Retinal pigment epithelial cell (primary cell): ENCODE results near the gene KICS2.

Experiments used
- DNase-seq: peaks from one replicate; pipeline ENCODE4 v3.0.0-alpha.2; 2010; ENCODE audit warnings: low read depth
- H3K4me3 ChIP-seq: 2 replicates; pipeline ENCODE4 v1.5.1; 2011; ENCODE audit warnings: mild to moderate bottlenecking, low read length, control low read depth, moderate library complexity
- CTCF ChIP-seq: conservative IDR thresholded peaks from 2 replicates; pipeline ENCODE4 v1.5.1; 2011; ENCODE audit warnings: low read depth, low read length, control low read depth, inconsistent platforms

Gene KICS2

DNA sequence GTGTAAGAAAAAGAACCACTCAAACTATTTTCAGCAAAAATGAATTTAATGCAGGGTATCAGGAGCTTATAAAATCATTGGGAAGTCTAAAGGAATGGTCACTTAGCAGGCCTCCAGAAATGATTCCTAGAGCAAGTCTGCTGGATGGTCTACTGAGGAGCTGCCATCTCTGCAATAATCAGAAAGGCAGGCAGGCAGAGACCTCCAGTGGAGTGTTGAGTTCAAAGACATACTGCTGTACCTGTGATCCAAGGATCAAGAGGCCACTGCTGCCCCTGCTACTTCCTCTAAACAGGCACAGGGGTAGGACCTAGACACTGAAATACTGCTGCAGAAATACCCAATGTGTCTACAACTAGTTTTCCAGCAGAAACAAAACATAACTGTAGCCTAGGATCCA is 14.5 kb upstream of the KICS2 start:
- no peak overlapping the region for H3K4me3 ChIP-seq
- no peak for TF ChIP-seq CTCF
- DNase-seq = no peak

GRCh38 chr12:64232196-64232595 is 10.1 kb upstream of the KICS2 start:
- no peak overlapping the region for H3K4me3 ChIP-seq
- DNase-seq = no peak
- no peak for TF ChIP-seq CTCF

DNA sequence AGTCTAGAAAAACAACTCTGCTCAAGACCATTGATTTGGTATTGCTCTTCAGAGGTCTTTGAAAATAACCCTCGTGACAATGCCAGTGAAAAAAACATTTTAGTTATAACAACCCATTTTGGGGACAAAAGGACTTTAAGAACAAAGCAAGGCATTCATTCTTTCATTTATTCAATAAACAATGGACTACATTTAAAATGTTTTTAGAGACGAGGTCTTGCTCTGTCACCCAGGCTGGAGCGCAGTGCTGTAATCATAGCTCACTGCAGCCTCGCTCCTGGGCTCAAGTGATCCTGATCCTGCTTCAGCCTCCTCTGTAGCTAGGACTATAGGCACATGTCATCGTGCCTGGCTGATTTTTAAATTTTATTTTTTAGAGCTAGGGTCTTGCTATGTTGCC is 7.7 kb upstream of the KICS2 start:
- no peak overlapping the region for H3K4me3 ChIP-seq
- DNase-seq = no peak
- no peak for TF ChIP-seq CTCF

GRCh38 chr12:64229240-64229639 is 7.1 kb upstream of the KICS2 start:
- no peak for TF ChIP-seq CTCF
- DNase-seq = no peak
- H3K4me3 ChIP-seq = no peak overlapping the region

DNA sequence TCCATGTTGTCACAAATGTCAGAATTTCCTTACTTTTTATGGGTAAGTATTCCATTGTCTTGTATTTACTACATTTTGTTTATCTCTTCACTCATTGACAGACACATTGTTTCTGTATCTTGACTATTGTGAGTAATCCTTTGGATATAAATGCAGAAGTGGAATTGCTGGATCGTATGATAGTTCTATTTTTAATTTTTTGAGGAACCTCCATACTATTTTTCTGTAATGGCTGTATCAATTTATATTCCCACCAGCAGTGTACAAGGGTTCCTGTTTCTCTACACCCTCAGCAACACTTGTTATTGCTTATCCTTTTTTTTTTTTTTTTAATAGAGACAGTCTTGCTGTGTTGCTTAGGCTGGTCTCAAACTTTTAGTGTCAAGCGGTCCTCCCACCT is 3.5 kb upstream of the KICS2 start:
- no peak for DNase-seq
- no peak overlapping the region for H3K4me3 ChIP-seq
- no peak for TF ChIP-seq CTCF

DNA sequence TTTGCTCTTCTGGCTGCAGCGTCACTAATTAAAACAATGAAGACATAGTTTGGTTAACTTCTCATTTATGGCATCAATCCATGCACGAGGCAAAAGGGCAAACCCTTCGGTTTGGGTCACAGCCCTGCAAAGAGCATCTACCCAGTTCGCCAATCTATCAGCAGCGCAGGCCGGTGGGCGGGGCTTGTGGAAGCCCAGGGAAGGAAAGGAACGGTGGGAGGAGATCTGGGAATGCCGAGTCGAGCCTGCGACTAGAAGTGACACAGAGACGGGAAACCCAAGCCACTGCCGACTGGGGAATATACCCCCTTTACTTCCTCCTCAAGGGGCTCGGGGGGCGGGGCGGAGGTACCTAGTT is 466 bp downstream of the KICS2 start:
- peak overlapping the region; percentile 92 for H3K4me3 ChIP-seq
- DNase-seq = peak; percentile 46
- no peak for TF ChIP-seq CTCF

DNA sequence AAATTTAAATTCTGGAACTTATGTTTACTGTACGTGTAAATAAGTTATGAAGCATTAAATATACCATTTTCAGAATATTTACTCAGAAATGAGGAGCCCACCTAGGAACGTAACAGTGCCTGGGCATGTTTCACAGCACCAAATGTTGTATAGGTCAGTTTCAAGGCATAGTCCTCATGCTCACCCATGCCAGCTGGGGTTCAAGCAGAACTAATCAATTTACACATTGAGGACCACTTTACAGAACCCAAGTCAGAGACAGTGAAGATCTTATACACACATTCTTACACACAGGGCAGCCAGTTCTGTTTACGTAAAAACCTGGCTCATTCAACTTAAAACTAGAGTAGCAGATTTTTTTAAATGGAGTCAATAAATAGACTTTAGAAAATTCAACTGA is 2.0 kb downstream of the KICS2 start:
- no peak overlapping the region for H3K4me3 ChIP-seq
- TF ChIP-seq CTCF = no peak
- DNase-seq = no peak
